ENCODE results near the gene FHIT.

DNA sequence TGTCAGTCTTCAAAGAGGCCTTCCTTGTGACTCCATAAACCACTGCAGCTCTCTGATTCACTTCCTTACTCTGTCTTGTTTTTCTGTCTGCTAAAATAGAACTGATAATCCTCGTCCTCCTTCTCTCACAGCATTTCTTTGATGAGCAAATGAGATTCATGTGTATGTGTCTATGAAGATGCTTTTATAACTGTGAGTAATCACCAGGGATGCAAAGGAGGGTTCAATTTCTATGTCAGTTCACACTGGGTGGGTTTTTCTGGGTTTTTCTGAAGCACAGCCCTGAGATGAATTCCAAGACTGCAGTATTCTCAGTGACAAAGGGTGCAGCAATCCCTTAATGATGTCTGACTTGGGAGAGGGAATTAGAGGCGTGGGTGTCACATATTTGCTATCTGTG, 1454.8 kb downstream of the FHIT start:
- TF ChIP-seq, protein P1, sequence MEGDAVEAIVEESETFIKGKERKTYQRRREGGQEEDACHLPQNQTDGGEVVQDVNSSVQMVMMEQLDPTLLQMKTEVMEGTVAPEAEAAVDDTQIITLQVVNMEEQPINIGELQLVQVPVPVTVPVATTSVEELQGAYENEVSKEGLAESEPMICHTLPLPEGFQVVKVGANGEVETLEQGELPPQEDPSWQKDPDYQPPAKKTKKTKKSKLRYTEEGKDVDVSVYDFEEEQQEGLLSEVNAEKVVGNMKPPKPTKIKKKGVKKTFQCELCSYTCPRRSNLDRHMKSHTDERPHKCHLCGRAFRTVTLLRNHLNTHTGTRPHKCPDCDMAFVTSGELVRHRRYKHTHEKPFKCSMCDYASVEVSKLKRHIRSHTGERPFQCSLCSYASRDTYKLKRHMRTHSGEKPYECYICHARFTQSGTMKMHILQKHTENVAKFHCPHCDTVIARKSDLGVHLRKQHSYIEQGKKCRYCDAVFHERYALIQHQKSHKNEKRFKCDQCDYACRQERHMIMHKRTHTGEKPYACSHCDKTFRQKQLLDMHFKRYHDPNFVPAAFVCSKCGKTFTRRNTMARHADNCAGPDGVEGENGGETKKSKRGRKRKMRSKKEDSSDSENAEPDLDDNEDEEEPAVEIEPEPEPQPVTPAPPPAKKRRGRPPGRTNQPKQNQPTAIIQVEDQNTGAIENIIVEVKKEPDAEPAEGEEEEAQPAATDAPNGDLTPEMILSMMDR (IDR thresholded peaks at IDR 0.05) = no peak
- TF ChIP-seq POLR2A (IDR thresholded peaks at IDR 0.05; ENCODE audit: low read depth) = no peak

All from esophagus muscularis mucosa (tissue), 3 donors.